B cell (primary cell): Measurements from ENCODE around the gene FTO. TPM values are rescaled to one million over a fixed set of nuclear protein-coding genes. Genes with fewer than 3 reads are reported as not detected.

Experiments
- ATAC-seq: fragments of 200-7000 bp; cut with Tn5 transposase; one replicate; pipeline ENCODE4 v1.10.0; 2021; ENCODE audit warnings: low read depth, mild to moderate bottlenecking, moderate number of reproducible peaks, moderate library complexity
- CTCF ChIA-PET: fragments of 350-600 bp; sonication (Branson Sonifier 250); formaldehyde crosslinking; loops from one replicate; lab custom pipeline; 2021; ENCODE audit warnings: antibody characterized with exemption, inconsistent platforms; lab: Charles Lee
- POLR2A ChIA-PET: fragments of 350-600 bp; sonication (Branson Sonifier 250); formaldehyde crosslinking; loops from one replicate; lab custom pipeline; 2021; ENCODE audit warnings: antibody characterized with exemption; lab: Charles Lee
- DNase-seq: peaks from one replicate; pipeline ENCODE4 v3.0.0; 2013
- H2AFZ ChIP-seq: 2 replicates; pipeline ENCODE4 v1.6.1; 2012; ENCODE audit warnings: mild to moderate bottlenecking, low read depth, low read length; ENCODE audit not compliant: insufficient read depth, poor library complexity, severe bottlenecking
- H3K27ac ChIP-seq, 2 donors: 1 replicate in 1 of 2; 2 replicates in 1 of 2; pipeline ENCODE4 v1.5.1; 2012 to 2013; ENCODE audit warnings: low read length in 2 of 2, mild to moderate bottlenecking in 2 of 2, moderate library complexity in 1 of 2
- H3K27me3 ChIP-seq, 4 experiments: fragments of 200-600 bp in 1 of 4; sonication (generic) in 1 of 4; replicated peaks in 1 of 4; 1 replicate in 2 of 4; 2 replicates in 2 of 4; pipeline versions ENCODE4 v1.6.1 to v1.7.0; 2013 to 2016; ENCODE audit warnings: low read length in 3 of 4, mild to moderate bottlenecking in 2 of 4, mixed read lengths in 1 of 4, moderate library complexity in 1 of 4; ENCODE audit not compliant: insufficient read depth in 4 of 4, control insufficient read depth in 3 of 4; ENCODE audit errors: control extremely low read depth in 1 of 4
- H3K36me3 ChIP-seq, 2 experiments: replicated peaks in 1 of 2; 1 replicate in 1 of 2; 2 replicates in 1 of 2; pipeline versions ENCODE4 v1.6.1 to v1.7.1; 2013; ENCODE audit warnings: low read length in 1 of 2; ENCODE audit not compliant: insufficient read depth in 2 of 2, control insufficient read depth in 1 of 2; ENCODE audit errors: control extremely low read depth in 1 of 2, extremely low read depth in 1 of 2
- H3K4me1 ChIP-seq, 2 donors: fragments of 200-600 bp in 1 of 2; sonication (generic) in 1 of 2; 1 replicate in 1 of 2; 2 replicates in 1 of 2; pipeline versions ENCODE4 v1.5.1 to v1.6.1; 2013 to 2017; ENCODE audit warnings: low read length in 2 of 2; ENCODE audit not compliant: control insufficient read depth in 2 of 2, insufficient read depth in 2 of 2
- H3K4me2 ChIP-seq: replicated peaks from 2 replicates; pipeline ENCODE3; 2012; ENCODE audit warnings: mild to moderate bottlenecking, low read depth, low read length; ENCODE audit not compliant: poor library complexity, severe bottlenecking
- H3K4me3 ChIP-seq, 5 experiments: fragments of 200-600 bp in 1 of 5; sonication (generic) in 1 of 5; 1 replicate in 3 of 5; 2 replicates in 2 of 5; pipeline versions ENCODE4 v1.5.1 to v1.7.0; 2011 to 2016; ENCODE audit warnings: low read length in 4 of 5, mild to moderate bottlenecking in 4 of 5, low read depth in 2 of 5, control low read depth in 1 of 5, moderate library complexity in 1 of 5; ENCODE audit not compliant: insufficient read depth in 1 of 5; ENCODE audit errors: control extremely low read depth in 1 of 5, extremely low read depth in 1 of 5
- H3K79me2 ChIP-seq: fragments of 200-600 bp; sonication (generic); one replicate; pipeline ENCODE4 v1.6.0; 2016; ENCODE audit warnings: low read length; ENCODE audit not compliant: control insufficient read depth, insufficient read depth
- H3K9ac ChIP-seq: fragments of 200-600 bp; sonication (generic); 2 replicates; pipeline ENCODE4 v1.6.1; 2017; ENCODE audit warnings: mild to moderate bottlenecking, low read length, moderate library complexity
- H3K9me3 ChIP-seq, 3 donors: one replicate each; pipeline versions ENCODE4 v1.6.1 to v1.7.1; 2013; ENCODE audit warnings: low read length in 2 of 3; ENCODE audit not compliant: control insufficient read depth in 2 of 3, insufficient read depth in 1 of 3; ENCODE audit errors: control extremely low read depth in 1 of 3
- H4K20me1 ChIP-seq: 2 replicates; pipeline ENCODE4 v1.6.0; 2012; ENCODE audit warnings: mild to moderate bottlenecking, low read length; ENCODE audit not compliant: insufficient read depth, control insufficient read depth, poor library complexity, severe bottlenecking
- H3K27ac Mint-ChIP-seq: one replicate; pipeline ENCODE4 v1.8.0; 2021; ENCODE audit warnings: mixed read lengths
- H3K27me3 Mint-ChIP-seq: one replicate; pipeline ENCODE4 v1.8.0; 2021; ENCODE audit warnings: mixed read lengths
- H3K4me1 Mint-ChIP-seq: one replicate; pipeline ENCODE4 v1.8.0; 2021; ENCODE audit warnings: mixed read lengths
- H3K4me3 Mint-ChIP-seq: one replicate; pipeline ENCODE4 v1.8.0; 2021; ENCODE audit warnings: mixed read lengths
- H3K9me3 Mint-ChIP-seq: one replicate; pipeline ENCODE4 v1.8.0; 2022; ENCODE audit warnings: mixed read lengths; ENCODE audit not compliant: insufficient read depth
- EZH2 ChIP-seq: IDR thresholded peaks from 2 replicates; pipeline ENCODE4 v1.6.1; 2012; ENCODE audit warnings: borderline replicate concordance, low read depth, mild to moderate bottlenecking, moderate library complexity, low read length; ENCODE audit not compliant: insufficient read depth, poor library complexity, severe bottlenecking
- WGBS: methylation state at CpG from one replicate; pipeline ENCODE4 v1.1.5; 2013; ENCODE audit warnings: missing lambda C conversion rate; ENCODE audit not compliant: insufficient coverage; 5-methylcytosine and 5-hydroxymethylcytosine counted together
- intact Hi-C: fragments of 100-400 bp; cut with micrococcal nuclease; formaldehyde crosslinking; loops from one replicate; pipeline ENCODE4 v1.10.0; 2022
- polyA plus RNA-seq: library from polyadenylated mRNA; depleted of rRNA; stranded (reverse); fragments of >200 nt; gene quantifications from 2 replicates; pipeline ENCODE4 v1.2.3, GENCODE V29; 2012
- total RNA-seq, 2 donors: library from RNA; stranded (reverse); fragments of 120-200 nt in 1 of 2; gene quantifications; 1 replicate in 1 of 2; 2 replicates in 1 of 2; pipeline versions ENCODE4 v1.2.3 to v1.2.4, GENCODE V29; 2013 to 2022
- TF ChIP-seq, protein P1 (sequence below): fragments of 200-600 bp; IDR thresholded peaks from one replicate; pipeline ENCODE4 v1.8.0; 2022; ENCODE audit warnings: antibody characterized with exemption, mild to moderate bottlenecking

FTO gene
- total and polyA plus RNA-seq, 2 donors (not counting 1 experiment from before 2014, with no cell fraction given): 26.5 to 68.5 TPM

DNA sequence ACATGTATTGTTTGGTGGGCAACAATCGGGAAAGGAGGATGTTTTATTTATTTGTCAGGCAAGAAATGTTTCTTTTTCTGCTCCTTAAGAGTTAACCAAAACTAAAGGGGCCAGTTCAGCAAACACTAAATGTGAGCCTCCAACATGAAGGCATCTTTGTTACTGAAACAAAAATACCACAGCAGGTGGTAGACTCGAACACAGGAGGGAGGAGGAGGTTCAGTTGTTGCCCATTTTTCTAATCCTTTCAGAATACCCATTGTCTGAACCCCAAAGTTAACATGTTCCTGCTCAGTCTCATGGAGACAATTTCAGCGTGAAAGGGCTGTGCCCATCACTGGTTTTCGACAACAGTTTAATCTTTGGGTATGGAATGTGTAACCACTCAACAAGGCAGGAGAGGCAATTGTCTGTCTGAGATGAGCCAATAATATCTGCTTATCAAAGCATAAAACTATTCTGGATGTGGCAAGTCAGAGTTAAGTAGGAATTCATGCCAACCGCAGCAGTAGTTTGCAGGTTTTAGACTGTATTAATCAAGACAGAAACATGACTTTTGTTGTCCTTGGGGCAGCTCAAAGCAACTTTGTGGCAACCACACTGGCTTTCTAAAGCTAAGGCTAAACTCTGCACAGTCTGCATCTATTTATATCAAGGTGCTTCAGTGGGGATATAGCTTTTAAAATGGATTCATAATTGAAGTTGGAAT lies 211.7 kb downstream of the FTO start:
- Histone ChIP-seq H3K9ac (no peak overlapping the region), H3K4me1 (no peaks in the 10 kb centered on the region), H3K4me2 (no peak overlapping the region), H4K20me1 (no peaks in the 10 kb centered on the region), H3K9me3 (no peaks in the 10 kb centered on the region), H3K79me2 (no peaks in the 10 kb centered on the region), H3K27ac (no peak overlapping the region), H3K36me3 (peaks cover 0 to 1% of the 10 kb centered on the region in 2 experiments), H2AFZ (no peak overlapping the region), H3K4me3 (no peak overlapping the region), H3K27me3 (no peaks in the 10 kb centered on the region)
- 100% methylated on average over 1 of the region's 5 CpGs for WGBS
- intact Hi-C loops: no loop called here
- ATAC-seq: no peak
- no peaks in the 10 kb centered on the region for H3K27me3 Mint-ChIP-seq
- ChIA-PET POLR2A (no interaction called here), CTCF (no interaction called here)
- DNase-seq: no peak
- H3K9me3 Mint-ChIP-seq: no peaks in the 10 kb centered on the region
- no peak overlapping the region for H3K4me3 Mint-ChIP-seq
- H3K4me1 Mint-ChIP-seq: peaks cover 9% of the 10 kb centered on the region
- no peak overlapping the region for H3K27ac Mint-ChIP-seq
- TF ChIP-seq, protein P1, sequence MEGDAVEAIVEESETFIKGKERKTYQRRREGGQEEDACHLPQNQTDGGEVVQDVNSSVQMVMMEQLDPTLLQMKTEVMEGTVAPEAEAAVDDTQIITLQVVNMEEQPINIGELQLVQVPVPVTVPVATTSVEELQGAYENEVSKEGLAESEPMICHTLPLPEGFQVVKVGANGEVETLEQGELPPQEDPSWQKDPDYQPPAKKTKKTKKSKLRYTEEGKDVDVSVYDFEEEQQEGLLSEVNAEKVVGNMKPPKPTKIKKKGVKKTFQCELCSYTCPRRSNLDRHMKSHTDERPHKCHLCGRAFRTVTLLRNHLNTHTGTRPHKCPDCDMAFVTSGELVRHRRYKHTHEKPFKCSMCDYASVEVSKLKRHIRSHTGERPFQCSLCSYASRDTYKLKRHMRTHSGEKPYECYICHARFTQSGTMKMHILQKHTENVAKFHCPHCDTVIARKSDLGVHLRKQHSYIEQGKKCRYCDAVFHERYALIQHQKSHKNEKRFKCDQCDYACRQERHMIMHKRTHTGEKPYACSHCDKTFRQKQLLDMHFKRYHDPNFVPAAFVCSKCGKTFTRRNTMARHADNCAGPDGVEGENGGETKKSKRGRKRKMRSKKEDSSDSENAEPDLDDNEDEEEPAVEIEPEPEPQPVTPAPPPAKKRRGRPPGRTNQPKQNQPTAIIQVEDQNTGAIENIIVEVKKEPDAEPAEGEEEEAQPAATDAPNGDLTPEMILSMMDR: no peak
- no peak for TF ChIP-seq EZH2

DNA sequence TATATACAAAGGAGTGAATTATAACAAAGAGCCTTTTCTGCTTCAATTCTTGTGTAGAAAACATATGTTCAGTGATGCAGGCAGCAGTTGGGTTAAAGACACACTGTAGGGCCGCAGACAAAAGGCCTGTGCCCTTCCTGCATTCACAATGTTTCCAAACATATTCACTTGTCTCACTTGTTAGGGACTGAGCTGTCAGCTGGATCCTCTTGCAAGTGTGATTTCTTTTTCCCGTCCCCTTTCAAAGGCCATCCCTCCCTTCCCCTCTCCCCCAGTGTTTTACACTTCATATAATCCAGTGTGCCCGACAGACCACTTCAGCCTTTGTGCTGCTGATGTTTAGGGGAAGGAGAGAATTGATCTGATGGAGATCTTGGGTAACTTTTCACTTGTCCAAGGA lies 217.0 kb downstream of the FTO start:
- no peak overlapping the region for H2AFZ ChIP-seq
- H3K79me2 ChIP-seq: no peaks in the 10 kb centered on the region
- WGBS: 100% methylated on average over 1 of the region's 3 CpGs
- H3K4me3 ChIP-seq: no peak overlapping the region
- no peak for DNase-seq
- H3K4me1 ChIP-seq: no peaks in the 10 kb centered on the region
- H3K27ac Mint-ChIP-seq: no peak overlapping the region
- H3K27me3 ChIP-seq: no peaks in the 10 kb centered on the region
- no peak for TF ChIP-seq EZH2
- TF ChIP-seq, protein P1: no peak
- H3K9me3 ChIP-seq: no peaks in the 10 kb centered on the region
- H3K4me2 ChIP-seq: no peak overlapping the region
- H3K4me1 Mint-ChIP-seq: no peaks in the 10 kb centered on the region
- H3K27me3 Mint-ChIP-seq: no peaks in the 10 kb centered on the region
- no peak overlapping the region for H3K27ac ChIP-seq
- no peak overlapping the region for H3K4me3 Mint-ChIP-seq
- ChIA-PET POLR2A (no interaction called here), CTCF (no interaction called here)
- intact Hi-C loops: no loop called here
- peaks cover 0 to 1% of the 10 kb centered on the region in 2 experiments for H3K36me3 ChIP-seq
- no peak for ATAC-seq
- H3K9ac ChIP-seq: no peak overlapping the region
- no peaks in the 10 kb centered on the region for H3K9me3 Mint-ChIP-seq
- H4K20me1 ChIP-seq: no peaks in the 10 kb centered on the region
